LNCAP (cell line): Measurements from ENCODE around the gene FBXO42.

Source experiments
- CTCF ChIP-seq: fragments of 450-650 bp; IDR thresholded peaks from 2 replicates; pipeline ENCODE4 v1.5.1; 2017; ENCODE audit warnings: mild to moderate bottlenecking

FBXO42 gene

GRCh38 chr1:16351994-16352841 lies at the start of gene FBXO42:
FBXO42 (minus strand) TSS chr1:16352480; CDS start chr1:16315418, 37,062 bp downstream.
- peak; percentile 29; the same call in 1 of the 2 replicates for TF ChIP-seq CTCF

GRCh38 chr1:16398371-16398953 lies 46.2 kb upstream of the FBXO42 start:
- no peak for TF ChIP-seq CTCF

- no peak for TF ChIP-seq CTCF
Measured at GRCh38 chr1:16397120-16397519, 44.8 kb upstream of the FBXO42 start.

- TF ChIP-seq CTCF, result no peak
Measured at GRCh38 chr1:16396591-16396990, 44.3 kb upstream of the FBXO42 start.

GRCh38 chr1:16394977-16395376 lies 42.7 kb upstream of the FBXO42 start:
- TF ChIP-seq CTCF, result no peak

GRCh38 chr1:16393570-16394521 lies 41.6 kb upstream of the FBXO42 start:
- TF ChIP-seq CTCF, result no peak
